H9 (cell line): Measurements from ENCODE around the gene TM9SF4. TPM values are rescaled to one million over a fixed set of nuclear protein-coding genes. Genes with fewer than 3 reads are reported as not detected.

Experiments
- DNase-seq: peaks from one replicate; pipeline ENCODE4 v3.0.0-alpha.2; 2017
- H2AFZ ChIP-seq: one replicate; pipeline ENCODE4 v1.6.1; 2013; ENCODE audit warnings: mild to moderate bottlenecking, low read length, control low read depth, moderate library complexity
- H2AK5ac ChIP-seq: 2 replicates; pipeline ENCODE4 v1.6.1; 2013; ENCODE audit warnings: low read length, control low read depth, mixed read lengths; ENCODE audit not compliant: insufficient read length
- H2BK120ac ChIP-seq: one replicate; pipeline ENCODE4 v1.6.1; 2013; ENCODE audit warnings: low read depth, mild to moderate bottlenecking, low read length, control low read depth, inconsistent platforms; ENCODE audit not compliant: poor library complexity, severe bottlenecking
- H2BK12ac ChIP-seq: 2 replicates; pipeline ENCODE4 v1.6.1; 2013; ENCODE audit warnings: low read length, control low read depth, mixed read lengths, low read depth; ENCODE audit not compliant: insufficient read length
- H2BK15ac ChIP-seq: 2 replicates; pipeline ENCODE4 v1.6.1; 2013; ENCODE audit warnings: low read depth, low read length, control low read depth
- H2BK20ac ChIP-seq: one replicate; pipeline ENCODE4 v1.6.1; 2013; ENCODE audit warnings: low read depth, mild to moderate bottlenecking, low read length, control low read depth, inconsistent platforms; ENCODE audit not compliant: poor library complexity, severe bottlenecking
- H2BK5ac ChIP-seq: 2 replicates; pipeline ENCODE4 v1.6.1; 2013; ENCODE audit warnings: low read length, control low read depth, mixed read lengths; ENCODE audit not compliant: insufficient read length
- H3K14ac ChIP-seq: 2 replicates; pipeline ENCODE4 v1.6.1; 2013; ENCODE audit warnings: low read length, control low read depth; ENCODE audit not compliant: insufficient read depth
- H3K18ac ChIP-seq: 2 replicates; pipeline ENCODE4 v1.6.1; 2013; ENCODE audit warnings: low read depth, mild to moderate bottlenecking, mixed read lengths, low read length, control low read depth; ENCODE audit not compliant: insufficient read length
- H3K23ac ChIP-seq: 2 replicates; pipeline ENCODE4 v1.6.1; 2013; ENCODE audit warnings: low read length, control low read depth, mixed read lengths, low read depth; ENCODE audit not compliant: insufficient read length
- H3K23me2 ChIP-seq: 2 replicates; pipeline ENCODE4 v1.6.1; 2013; ENCODE audit warnings: low read depth, mild to moderate bottlenecking, mixed read lengths, low read length, control low read depth; ENCODE audit not compliant: insufficient read length, poor library complexity, severe bottlenecking
- H3K27ac ChIP-seq: 2 replicates; pipeline ENCODE4 v1.5.1; 2013; ENCODE audit warnings: low read length, control low read depth, mixed read lengths, low read depth; ENCODE audit not compliant: insufficient read length
- H3K27me3 ChIP-seq: 2 replicates; pipeline ENCODE4 v1.6.1; 2013; ENCODE audit warnings: low read length, control low read depth, inconsistent platforms; ENCODE audit not compliant: insufficient read depth
- H3K4ac ChIP-seq: 2 replicates; pipeline ENCODE4 v1.6.1; 2013; ENCODE audit warnings: low read depth, mild to moderate bottlenecking, control low read depth, inconsistent platforms, low read length, moderate library complexity
- H3K4me1 ChIP-seq: 2 replicates; pipeline ENCODE4 v1.6.1; 2013; ENCODE audit warnings: low read length, control low read depth, inconsistent platforms; ENCODE audit not compliant: insufficient read depth
- H3K4me2 ChIP-seq: 2 replicates; pipeline ENCODE4 v1.6.1; 2013; ENCODE audit warnings: low read length, control low read depth, mixed read lengths; ENCODE audit not compliant: insufficient read length, insufficient read depth
- H3K56ac ChIP-seq: 2 replicates; pipeline ENCODE4 v1.6.1; 2013; ENCODE audit warnings: low read depth, mild to moderate bottlenecking, mixed read lengths, low read length, control low read depth; ENCODE audit not compliant: insufficient read length
- H3K79me1 ChIP-seq: 2 replicates; pipeline ENCODE4 v1.6.1; 2013; ENCODE audit warnings: low read depth, mild to moderate bottlenecking, moderate library complexity, low read length, control low read depth, inconsistent platforms; ENCODE audit not compliant: insufficient read depth, poor library complexity, severe bottlenecking
- H3K79me2 ChIP-seq: 2 replicates; pipeline ENCODE4 v1.6.1; 2013; ENCODE audit warnings: low read length, control low read depth, inconsistent platforms; ENCODE audit not compliant: insufficient read depth
- H3K9ac ChIP-seq: 2 replicates; pipeline ENCODE4 v1.6.1; 2013; ENCODE audit warnings: low read length, control low read depth, mixed read lengths; ENCODE audit not compliant: insufficient read length; ENCODE audit errors: extremely low read depth
- H3K9me3 ChIP-seq: one replicate; pipeline ENCODE4 v1.6.1; 2013; ENCODE audit warnings: low read depth, low read length, inconsistent platforms; ENCODE audit not compliant: control insufficient read depth
- H3T11ph ChIP-seq: one replicate; pipeline ENCODE4 v1.6.1; 2013; ENCODE audit warnings: mild to moderate bottlenecking, low read length, control low read depth, inconsistent platforms
- H4K20me1 ChIP-seq: one replicate; pipeline ENCODE4 v1.6.1; 2013; ENCODE audit not compliant: control insufficient read depth, insufficient read length, insufficient read depth
- H4K5ac ChIP-seq: 2 replicates; pipeline ENCODE4 v1.6.1; 2013; ENCODE audit warnings: low read depth, mild to moderate bottlenecking, mixed read lengths, low read length, control low read depth; ENCODE audit not compliant: insufficient read length
- H4K8ac ChIP-seq: replicated peaks from 2 replicates; pipeline ENCODE4 v1.6.1; 2013; ENCODE audit warnings: low read length, control low read depth, mixed read lengths, low read depth; ENCODE audit not compliant: insufficient read length
- H4K91ac ChIP-seq: 2 replicates; pipeline ENCODE4 v1.6.1; 2013; ENCODE audit warnings: low read depth, mild to moderate bottlenecking, moderate library complexity, mixed read lengths, low read length, control low read depth; ENCODE audit not compliant: insufficient read length
- H3K27ac Mint-ChIP-seq, 3 experiments: 2 replicates in 2 of 3; 3 replicates in 1 of 3; pipeline ENCODE4 v1.8.0; 2020 to 2021; ENCODE audit warnings: mixed read lengths in 3 of 3, mild to moderate bottlenecking in 1 of 3, moderate library complexity in 1 of 3
- H3K27me3 Mint-ChIP-seq: 2 replicates; pipeline ENCODE4 v1.8.0; 2021; ENCODE audit warnings: low read depth, mild to moderate bottlenecking, moderate library complexity, mixed read lengths
- H3K36me3 Mint-ChIP-seq, 3 experiments: 2 replicates in 2 of 3; 3 replicates in 1 of 3; pipeline ENCODE4 v1.8.0; 2020 to 2021; ENCODE audit warnings: low read depth in 3 of 3, mixed read lengths in 3 of 3; ENCODE audit not compliant: insufficient read depth in 1 of 3
- H3K4me1 Mint-ChIP-seq, 2 experiments: 2 replicates each; pipeline ENCODE4 v1.8.0; 2020; ENCODE audit warnings: mixed read lengths in 2 of 2
- H3K4me3 Mint-ChIP-seq, 2 experiments: 2 replicates in 1 of 2; 3 replicates in 1 of 2; pipeline ENCODE4 v1.8.0; 2020 to 2021; ENCODE audit warnings: mild to moderate bottlenecking in 2 of 2, mixed read lengths in 2 of 2, moderate library complexity in 1 of 2
- H3K9me3 Mint-ChIP-seq, 2 experiments: 2 replicates in 1 of 2; 3 replicates in 1 of 2; pipeline ENCODE4 v1.8.0; 2020; ENCODE audit warnings: mild to moderate bottlenecking in 2 of 2, mixed read lengths in 2 of 2, moderate library complexity in 1 of 2
- CTCF ChIP-seq: fragments of 200-600 bp; sonication (generic); conservative IDR thresholded peaks from 3 replicates; pipeline ENCODE4 v1.8.0; 2021; ENCODE audit warnings: antibody characterized with exemption, mild to moderate bottlenecking
- WGBS: extraction: QIAGEN DNeasy Blood & Tissue Kit; methylation state at CpG from one replicate; pipeline ENCODE4 v1.1.7; 2013; ENCODE audit warnings: missing lambda C conversion rate, low lambda C conversion rate, mixed read lengths; ENCODE audit not compliant: insufficient read length; ENCODE audit errors: extremely low coverage; 5-methylcytosine and 5-hydroxymethylcytosine counted together
- total RNA-seq: library from RNA; stranded (reverse); gene quantifications from 2 replicates; pipeline ENCODE4 v1.2.1, GENCODE V29; 2021

The TM9SF4 gene
- total RNA-seq, 1 experiment from 2014 or later: 62.3 TPM

- peak; percentile 56 for DNase-seq
- no peaks in the 10 kb centered on the region for H3K27me3 Mint-ChIP-seq
- Histone ChIP-seq H4K91ac (no peak overlapping the region), H3K9me3 (no peaks in the 10 kb centered on the region), H3K23me2 (peaks cover 14% of the 10 kb centered on the region), H3K4me2 (peak overlapping the region; percentile 73), H3K14ac (peak overlapping the region; percentile 88; the same call in 1 of the 2 replicates), H2BK20ac (no peak overlapping the region), H4K8ac (no peak overlapping the region), H2BK12ac (no peak overlapping the region), H3K27me3 (no peaks in the 10 kb centered on the region), H3K4ac (no peak overlapping the region), H4K5ac (no peak overlapping the region), H2BK5ac (no peak overlapping the region), H3K4me1 (no peaks in the 10 kb centered on the region), H2BK120ac (no peak overlapping the region), H2BK15ac (no peak overlapping the region), H3K79me2 (no peaks in the 10 kb centered on the region), H2AK5ac (no peak overlapping the region), H2AFZ (no peak overlapping the region), H3T11ph (no peak overlapping the region), H3K18ac (peak overlapping the region; percentile 56), H3K23ac (no peak overlapping the region), H4K20me1 (no peaks in the 10 kb centered on the region), H3K56ac (no peak overlapping the region), H3K27ac (no peak overlapping the region), H3K9ac (peak overlapping the region; percentile 29), H3K79me1 (no peaks in the 10 kb centered on the region)
- H3K36me3 Mint-ChIP-seq: peaks cover 15 to 37% (median 26%) of the 10 kb centered on the region in 3 experiments; a peak in 6 of 7 replicates
- peak overlapping the region in 2 of 3 experiments; percentile 19 to 44; a peak in 2 of 7 replicates for H3K27ac Mint-ChIP-seq
- no CpG with 5 or more reads among the region's 14 CpGs for WGBS
- TF ChIP-seq CTCF: no peak
- peak overlapping the region; percentile 75 to 84 for H3K4me3 Mint-ChIP-seq
- no peaks in the 10 kb centered on the region; a peak in 1 of 5 replicates for H3K9me3 Mint-ChIP-seq
- peaks cover 16 to 19% of the 10 kb centered on the region in 2 experiments for H3K4me1 Mint-ChIP-seq
These were observed 81.3 kb downstream of the TM9SF4 start for GRCh38 chr20:32190616-32191415.
